Kidney (tissue), 14 donors: Measurements from ENCODE around the gene KRT7. TPM values are rescaled to one million over a fixed set of nuclear protein-coding genes. Genes with fewer than 3 reads are reported as not detected.
"Not testable (repeated sequence)": the region's sequence is repeated elsewhere in the genome, so short reads cannot be mapped to it uniquely, and the experiment has no call there.

Experiments
- DNase-seq, 5 donors: peaks; one replicate each; pipeline ENCODE4 v3.0.0-alpha.2; 2013 to 2020
- FAIRE-seq: peaks from 2 replicates; lab custom pipeline; 2012; peaks lifted over from hg19 to GRCh38; lab: Jason Lieb, UNC
- H3K27ac ChIP-seq, 2 donors: one replicate each; pipeline ENCODE4 v1.7.0; 2013; ENCODE audit warnings: low read depth in 2 of 2, low read length in 2 of 2, inconsistent platforms in 1 of 2
- H3K27me3 ChIP-seq: one replicate; pipeline ENCODE4 v1.7.1; 2013; ENCODE audit warnings: low read length, inconsistent platforms; ENCODE audit not compliant: control insufficient read depth, insufficient read depth
- H3K36me3 ChIP-seq, 3 donors: one replicate each; pipeline versions ENCODE4 v1.7.0 to v1.7.1; 2013; ENCODE audit warnings: low read length in 3 of 3, control low read depth in 1 of 3, inconsistent platforms in 1 of 3; ENCODE audit not compliant: insufficient read depth in 3 of 3, control insufficient read depth in 2 of 3
- H3K4me1 ChIP-seq, 3 donors: one replicate each; pipeline versions ENCODE4 v1.7.0 to v1.7.1; 2013; ENCODE audit warnings: low read length in 3 of 3, inconsistent platforms in 1 of 3, low read depth in 1 of 3; ENCODE audit not compliant: control insufficient read depth in 2 of 3, insufficient read depth in 2 of 3
- H3K4me3 ChIP-seq, 3 donors: one replicate each; pipeline versions ENCODE4 v1.7.0 to v1.8.1; 2013; ENCODE audit warnings: low read length in 3 of 3, control low read depth in 1 of 3, inconsistent platforms in 1 of 3
- H3K9ac ChIP-seq, 3 donors: one replicate each; pipeline versions ENCODE4 v1.7.0 to v1.7.1; 2013; ENCODE audit warnings: low read length in 3 of 3, control low read depth in 1 of 3, inconsistent platforms in 1 of 3
- H3K9me3 ChIP-seq, 3 donors: one replicate each; pipeline versions ENCODE4 v1.7.0 to v1.7.1; 2013; ENCODE audit warnings: low read length in 3 of 3, control low read depth in 1 of 3, inconsistent platforms in 1 of 3; ENCODE audit not compliant: control insufficient read depth in 2 of 3, insufficient read depth in 1 of 3
- intact Hi-C: fragments of 100-400 bp; cut with DNase I; formaldehyde crosslinking; loops from one replicate; pipeline ENCODE4 v1.11.1; 2022
- polyA plus RNA-seq: library from polyadenylated mRNA; stranded (reverse); fragments of 350-450 nt; fragmentation: Illumina TruSeq; extraction: RNeasy Lipid Tissue Mini Kit (QIAGEN cat#74804); gene quantifications from one replicate; pipeline ENCODE4 v1.2.3, GENCODE V29; 2014; ENCODE audit warnings: low read depth, low replicate concordance; ENCODE audit not compliant: insufficient read depth
- total RNA-seq: library from RNA; stranded (reverse); fragmentation: NEBNext Ultra II Directional; extraction: Animal tissue kit (Norgen Biotek cat#: 25700); gene quantifications from one replicate; pipeline ENCODE4 v1.2.1, GENCODE V29; 2021
- TF ChIP-seq, protein P1 (sequence below): IDR thresholded peaks from 3 replicates; pipeline ENCODE4 v1.5.1; 2012; ENCODE audit warnings: mild to moderate bottlenecking, moderate library complexity, borderline replicate concordance; ENCODE audit not compliant: insufficient read depth; ENCODE audit errors: extremely low read depth
- donor health status: control.
- donor health status: control.
- donor health status: control.
- donor health status: control.
- donor health status: control.
- donor health status: DM: yes; HTN: yes; CAD: no.
- donor health status: Normal renal cell carcinoma (clear cell type).

Gene KRT7
- total and polyA plus RNA-seq, 2 donors from 2014 or later, result 173 to 1,490 TPM

- TF ChIP-seq, protein P1, sequence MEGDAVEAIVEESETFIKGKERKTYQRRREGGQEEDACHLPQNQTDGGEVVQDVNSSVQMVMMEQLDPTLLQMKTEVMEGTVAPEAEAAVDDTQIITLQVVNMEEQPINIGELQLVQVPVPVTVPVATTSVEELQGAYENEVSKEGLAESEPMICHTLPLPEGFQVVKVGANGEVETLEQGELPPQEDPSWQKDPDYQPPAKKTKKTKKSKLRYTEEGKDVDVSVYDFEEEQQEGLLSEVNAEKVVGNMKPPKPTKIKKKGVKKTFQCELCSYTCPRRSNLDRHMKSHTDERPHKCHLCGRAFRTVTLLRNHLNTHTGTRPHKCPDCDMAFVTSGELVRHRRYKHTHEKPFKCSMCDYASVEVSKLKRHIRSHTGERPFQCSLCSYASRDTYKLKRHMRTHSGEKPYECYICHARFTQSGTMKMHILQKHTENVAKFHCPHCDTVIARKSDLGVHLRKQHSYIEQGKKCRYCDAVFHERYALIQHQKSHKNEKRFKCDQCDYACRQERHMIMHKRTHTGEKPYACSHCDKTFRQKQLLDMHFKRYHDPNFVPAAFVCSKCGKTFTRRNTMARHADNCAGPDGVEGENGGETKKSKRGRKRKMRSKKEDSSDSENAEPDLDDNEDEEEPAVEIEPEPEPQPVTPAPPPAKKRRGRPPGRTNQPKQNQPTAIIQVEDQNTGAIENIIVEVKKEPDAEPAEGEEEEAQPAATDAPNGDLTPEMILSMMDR, result no peak
- intact Hi-C loops, result no loop called here
- Histone ChIP-seq H3K36me3 (no peaks in the 10 kb centered on the region), H3K9me3 (no peaks in the 10 kb centered on the region), H3K4me1 (peaks cover 3 to 6% (median 6%) of the 10 kb centered on the region in 3 donors), H3K9ac (no peak overlapping the region), H3K4me3 (no peak overlapping the region), H3K27ac (no peak overlapping the region), H3K27me3 (peaks cover 19% of the 10 kb centered on the region)
- DNase-seq (peak in 2 of 5 donors; percentile 29 to 37), FAIRE-seq (no peak)
These were observed 24.1 kb downstream of the KRT7 start for GRCh38 chr12:52257074-52257551.

- H3K4me1 ChIP-seq, result not testable (repeated sequence)
- peak in 1 of 5 donors; percentile 24 for DNase-seq
These were observed 24.9 kb downstream of the KRT7 start for GRCh38 chr12:52257922-52258321.

GRCh38 chr12:52258335-52258901 lies 25.4 kb downstream of the KRT7 start:
- Histone ChIP-seq H3K36me3 (no peaks in the 10 kb centered on the region), H3K9me3 (no peaks in the 10 kb centered on the region), H3K4me3 (no peak overlapping the region), H3K4me1 (peaks cover 0 to 3% (median 0%) of the 10 kb centered on the region in 3 donors), H3K27ac (no peak overlapping the region), H3K27me3 (peaks cover 19% of the 10 kb centered on the region), H3K9ac (no peak overlapping the region)
- peak; percentile 53 to 74 (median 65) for DNase-seq
- intact Hi-C loops, result no loop called here
- TF ChIP-seq, protein P1, result no peak
- no peak for FAIRE-seq

More at GRCh38 chr12:52257922-52258321, 24.9 kb downstream of the KRT7 start:
- H3K4me3 ChIP-seq, intact Hi-C loops, H3K9ac ChIP-seq, H3K9me3 ChIP-seq, FAIRE-seq, H3K27ac ChIP-seq, H3K36me3 ChIP-seq: not testable (repeated sequence)
- peaks cover 19% of the 10 kb centered on the region for H3K27me3 ChIP-seq

DNA sequence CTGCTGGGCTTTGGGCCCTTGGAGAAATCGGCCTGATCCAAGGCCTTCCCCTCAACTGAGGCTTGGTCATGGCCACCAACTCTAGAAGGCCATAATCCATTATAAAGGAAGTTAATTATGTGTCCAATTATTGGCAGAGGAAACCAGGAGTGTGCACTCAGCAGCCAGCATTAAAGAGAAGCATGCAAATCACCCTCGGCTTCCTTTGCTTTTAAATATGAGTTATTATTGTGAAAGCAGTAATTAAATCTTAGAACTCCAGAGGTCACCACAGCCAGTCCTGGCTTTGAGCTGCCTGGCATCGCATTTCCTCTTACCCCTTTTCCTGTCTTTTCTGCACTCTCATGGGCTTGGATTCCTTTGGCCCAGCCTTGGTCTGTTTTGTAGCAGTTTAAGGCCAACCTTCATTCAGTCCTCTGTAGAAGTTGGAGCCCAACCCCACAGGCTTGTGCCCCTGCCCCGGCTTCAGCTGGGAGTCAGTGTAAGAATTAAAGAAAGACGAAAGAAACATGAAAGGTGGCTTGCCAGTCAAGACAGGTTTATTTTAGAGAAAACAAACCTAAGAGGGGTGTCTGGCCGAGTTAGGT lies 26.7 kb downstream of the KRT7 start:
- H3K9me3 ChIP-seq, result no peaks in the 10 kb centered on the region
- no peak overlapping the region for H3K9ac ChIP-seq
- intact Hi-C loops, result no loop called here
- H3K4me1 ChIP-seq, result peaks cover 0 to 3% (median 2%) of the 10 kb centered on the region in 3 donors
- TF ChIP-seq, protein P1, result no peak
- FAIRE-seq, result no peak
- no peak overlapping the region for H3K4me3 ChIP-seq
- H3K27me3 ChIP-seq, result peaks cover 19% of the 10 kb centered on the region
- no peak overlapping the region for H3K27ac ChIP-seq
- DNase-seq, result peak in 3 of 5 donors; percentile 23 to 34 (median 25)
- no peaks in the 10 kb centered on the region for H3K36me3 ChIP-seq
